Body of pancreas (tissue), 4 donors: ENCODE results near the gene ATP5PB.

Source experiments
- POLR2A ChIP-seq, 3 donors: fragments of 450-650 bp; IDR thresholded peaks; one replicate each; pipeline ENCODE4 v1.6.1; 2016; ENCODE audit warnings: antibody characterized with exemption in 3 of 3, mild to moderate bottlenecking in 2 of 3
- TF ChIP-seq, protein P1 (sequence below), 7 experiments: fragments of 450-650 bp in 4 of 7; fragments of 200-600 bp in 3 of 7; sonication (generic) in 3 of 7; IDR thresholded peaks; one replicate each; pipeline ENCODE4 v1.5.1; 2016 to 2019; ENCODE audit warnings: antibody characterized with exemption in 7 of 7

DNA sequence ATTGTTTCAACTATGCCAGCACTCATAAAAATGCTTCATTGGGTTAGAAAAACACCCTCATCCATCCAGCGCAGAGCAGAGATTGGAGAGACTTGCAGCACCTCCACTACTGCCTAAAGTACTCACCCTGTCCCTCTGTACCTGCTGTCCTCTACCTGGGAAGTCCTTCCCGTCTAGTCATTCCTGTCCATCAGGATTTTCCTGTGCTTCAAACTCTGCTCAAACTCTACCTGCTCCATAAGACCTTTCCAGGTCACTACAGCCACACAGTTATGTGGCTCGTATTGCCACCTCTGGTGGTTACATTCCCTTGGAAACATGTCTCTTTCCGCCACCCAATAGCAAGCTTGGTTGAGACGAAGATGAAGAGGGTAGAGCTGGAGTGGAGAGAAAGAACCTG lies 28.9 kb upstream of the ATP5PB start:
- no peak for TF ChIP-seq POLR2A (IDR thresholded peaks at IDR 0.05)
- TF ChIP-seq, protein P1, sequence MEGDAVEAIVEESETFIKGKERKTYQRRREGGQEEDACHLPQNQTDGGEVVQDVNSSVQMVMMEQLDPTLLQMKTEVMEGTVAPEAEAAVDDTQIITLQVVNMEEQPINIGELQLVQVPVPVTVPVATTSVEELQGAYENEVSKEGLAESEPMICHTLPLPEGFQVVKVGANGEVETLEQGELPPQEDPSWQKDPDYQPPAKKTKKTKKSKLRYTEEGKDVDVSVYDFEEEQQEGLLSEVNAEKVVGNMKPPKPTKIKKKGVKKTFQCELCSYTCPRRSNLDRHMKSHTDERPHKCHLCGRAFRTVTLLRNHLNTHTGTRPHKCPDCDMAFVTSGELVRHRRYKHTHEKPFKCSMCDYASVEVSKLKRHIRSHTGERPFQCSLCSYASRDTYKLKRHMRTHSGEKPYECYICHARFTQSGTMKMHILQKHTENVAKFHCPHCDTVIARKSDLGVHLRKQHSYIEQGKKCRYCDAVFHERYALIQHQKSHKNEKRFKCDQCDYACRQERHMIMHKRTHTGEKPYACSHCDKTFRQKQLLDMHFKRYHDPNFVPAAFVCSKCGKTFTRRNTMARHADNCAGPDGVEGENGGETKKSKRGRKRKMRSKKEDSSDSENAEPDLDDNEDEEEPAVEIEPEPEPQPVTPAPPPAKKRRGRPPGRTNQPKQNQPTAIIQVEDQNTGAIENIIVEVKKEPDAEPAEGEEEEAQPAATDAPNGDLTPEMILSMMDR (IDR thresholded peaks at IDR 0.05) = no peak
